GM19099 (cell line): Measurements from ENCODE around the gene HS3ST4.

Experiments used
- POLR2A ChIP-seq: IDR thresholded peaks from 3 replicates; pipeline ENCODE4 v1.6.1; 2011; ENCODE audit warnings: low read depth; ENCODE audit not compliant: insufficient read length; ENCODE audit errors: extremely low read depth

Gene HS3ST4

DNA sequence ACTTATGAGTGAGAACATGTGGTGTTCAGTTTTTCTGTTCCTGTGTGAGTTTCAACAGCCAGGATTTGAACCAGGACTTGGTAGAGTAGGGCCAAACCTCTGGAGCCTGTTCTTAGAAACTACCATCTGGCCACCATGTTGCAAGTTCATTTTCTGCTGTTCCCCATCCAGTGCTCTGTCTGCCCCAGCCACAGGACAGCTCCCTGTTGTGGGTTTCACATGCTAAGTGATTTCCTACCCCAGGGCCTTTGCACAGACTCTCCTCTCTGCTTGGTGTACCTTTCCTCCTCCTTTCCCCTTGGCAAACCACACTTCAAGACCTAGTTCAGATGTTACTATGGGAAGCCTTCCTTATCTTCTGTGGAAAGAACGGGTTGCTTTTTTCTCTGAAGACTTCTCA lies 79.5 kb downstream of the HS3ST4 start:
- TF ChIP-seq POLR2A: no peak

DNA sequence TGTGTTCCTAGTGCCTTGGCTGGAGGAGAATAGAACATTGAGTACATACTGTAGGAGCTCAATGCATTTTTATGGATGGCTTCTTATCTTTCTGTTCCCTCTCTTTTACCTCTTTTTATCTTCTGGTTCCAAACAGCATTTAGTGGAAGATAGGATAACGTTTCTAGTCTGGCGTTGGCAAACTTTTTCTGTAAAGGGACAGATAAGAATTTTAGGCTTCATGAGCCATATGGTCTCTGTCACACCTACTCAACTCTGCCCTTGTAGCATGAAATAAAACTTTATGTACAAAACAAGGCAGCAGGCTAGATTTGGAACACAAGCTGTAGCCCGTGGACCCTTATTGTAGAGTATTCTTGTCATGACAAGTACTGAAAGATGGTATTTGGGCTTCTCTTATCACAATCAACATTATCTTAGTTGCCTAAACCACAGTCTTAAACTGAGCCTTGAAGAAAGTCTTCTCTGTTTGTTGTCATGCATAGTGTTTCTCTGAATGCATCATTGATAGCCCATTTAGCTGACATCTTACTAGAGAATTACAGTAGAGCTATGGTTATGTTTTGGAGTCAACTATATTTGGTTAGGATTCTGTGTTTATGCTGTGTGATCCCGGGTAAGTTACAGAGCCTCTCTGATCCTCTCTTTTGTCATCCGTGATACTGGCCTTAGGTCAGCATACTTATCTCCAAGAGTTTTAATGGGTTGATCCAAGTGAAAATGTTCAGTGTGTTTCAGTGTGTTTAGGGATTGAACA lies 80.2 kb downstream of the HS3ST4 start:
- no peak for TF ChIP-seq POLR2A

GRCh38 chr16:25783226-25783625 lies 91.5 kb downstream of the HS3ST4 start:
- no peak for TF ChIP-seq POLR2A

GRCh38 chr16:25785361-25785760 lies 93.6 kb downstream of the HS3ST4 start:
- TF ChIP-seq POLR2A: no peak

- no peak for TF ChIP-seq POLR2A
These were observed 95.0 kb downstream of the HS3ST4 start for GRCh38 chr16:25786748-25787147.

DNA sequence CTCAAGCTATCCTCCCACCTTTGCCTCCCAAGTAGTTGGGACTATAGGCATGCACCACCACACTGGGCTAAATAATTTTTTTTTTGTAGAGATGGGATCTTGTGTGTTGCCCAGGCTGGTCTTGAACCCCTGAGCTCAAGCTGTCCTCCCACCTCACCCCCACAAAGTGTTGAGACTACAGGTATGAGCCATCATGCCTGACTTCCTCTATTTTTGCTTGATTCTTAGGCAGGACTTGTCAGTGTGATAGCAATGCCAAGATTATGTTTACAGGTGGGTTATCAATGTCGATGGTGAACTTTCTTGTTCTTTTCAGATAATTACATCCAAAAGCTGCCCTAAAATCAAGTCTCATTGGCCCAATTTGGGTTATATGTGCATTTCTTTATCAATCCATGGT lies 96.9 kb downstream of the HS3ST4 start:
- no peak for TF ChIP-seq POLR2A

DNA sequence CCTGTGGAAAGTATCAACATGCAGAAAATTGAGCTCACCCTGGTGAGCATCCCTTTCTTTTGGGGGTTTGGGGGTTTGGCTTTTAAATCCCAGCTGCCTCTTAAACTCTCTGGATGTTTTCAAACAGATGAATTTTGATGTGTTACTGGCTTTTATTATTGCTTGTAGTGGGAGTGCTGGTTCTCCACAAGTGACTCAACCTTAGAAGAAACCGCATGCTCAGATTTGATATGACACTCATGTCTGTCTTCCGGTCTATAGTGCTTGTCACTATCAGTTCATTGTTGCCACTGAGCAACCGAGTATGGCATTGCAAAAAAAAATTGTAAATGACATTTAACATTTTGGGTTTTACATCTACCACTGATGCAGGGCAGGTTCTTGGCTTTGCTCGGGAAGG lies 104.5 kb downstream of the HS3ST4 start:
- TF ChIP-seq POLR2A: no peak

DNA sequence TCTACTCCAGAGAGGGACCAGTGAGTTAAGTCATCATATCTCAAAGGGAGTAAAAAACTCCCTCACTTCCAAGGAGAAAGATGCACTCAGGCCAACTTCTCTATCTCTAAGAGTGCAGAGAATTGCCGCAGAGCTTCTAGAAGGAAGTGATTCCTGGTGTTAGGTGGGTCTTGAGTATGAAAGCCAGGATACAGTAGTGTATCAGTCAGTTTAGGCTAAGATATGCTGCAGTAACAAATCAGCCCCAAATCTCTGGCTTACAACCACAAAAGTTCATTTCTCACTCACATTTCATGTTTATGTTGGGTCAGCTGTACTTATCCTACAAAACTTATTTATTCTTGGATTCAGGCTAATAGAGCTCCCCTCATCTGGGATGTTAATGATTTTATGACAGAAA lies 106.3 kb downstream of the HS3ST4 start:
- no peak for TF ChIP-seq POLR2A

DNA sequence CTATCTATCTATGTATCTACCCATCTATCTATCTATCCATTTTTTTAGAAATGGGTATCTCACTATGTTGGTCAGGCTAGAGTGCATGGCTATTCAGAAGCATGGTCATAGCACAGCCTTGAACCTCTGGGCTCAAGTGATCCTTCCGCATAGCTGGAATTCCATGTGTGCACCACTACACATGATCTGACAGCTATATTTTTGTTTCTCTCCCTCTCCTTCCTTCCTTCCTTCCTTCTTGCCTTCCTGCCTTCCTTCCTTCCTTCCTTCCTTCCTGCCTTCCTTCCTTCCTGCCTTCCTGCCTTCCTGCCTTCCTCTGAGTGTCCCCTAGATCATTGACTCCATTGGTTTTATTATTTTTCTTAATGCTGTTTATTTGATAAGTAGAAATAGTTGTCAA lies 108.1 kb downstream of the HS3ST4 start:
- no peak for TF ChIP-seq POLR2A

DNA sequence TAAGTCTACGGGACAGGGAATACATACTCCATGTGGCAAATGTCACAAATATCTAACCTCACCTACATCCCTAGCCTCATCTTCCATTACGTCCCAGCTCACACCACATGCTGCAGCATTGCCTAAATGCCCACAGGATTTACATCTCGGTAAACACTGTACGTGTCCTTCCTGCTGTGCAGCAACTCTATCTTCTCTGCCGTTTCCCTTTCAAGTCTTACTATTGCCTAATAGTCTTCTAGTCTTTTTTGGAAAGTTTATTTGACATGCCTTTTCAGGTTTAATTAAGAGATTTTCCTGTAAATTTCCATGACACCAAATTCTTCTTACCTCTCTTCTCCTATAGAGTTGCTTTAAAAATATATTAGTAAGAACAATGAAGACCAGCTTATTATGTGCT lies 120.5 kb downstream of the HS3ST4 start:
- no peak for TF ChIP-seq POLR2A

GRCh38 chr16:25817295-25817694 lies 125.5 kb downstream of the HS3ST4 start:
- TF ChIP-seq POLR2A: no peak

GRCh38 chr16:25817876-25818275 lies 126.1 kb downstream of the HS3ST4 start:
- no peak for TF ChIP-seq POLR2A

DNA sequence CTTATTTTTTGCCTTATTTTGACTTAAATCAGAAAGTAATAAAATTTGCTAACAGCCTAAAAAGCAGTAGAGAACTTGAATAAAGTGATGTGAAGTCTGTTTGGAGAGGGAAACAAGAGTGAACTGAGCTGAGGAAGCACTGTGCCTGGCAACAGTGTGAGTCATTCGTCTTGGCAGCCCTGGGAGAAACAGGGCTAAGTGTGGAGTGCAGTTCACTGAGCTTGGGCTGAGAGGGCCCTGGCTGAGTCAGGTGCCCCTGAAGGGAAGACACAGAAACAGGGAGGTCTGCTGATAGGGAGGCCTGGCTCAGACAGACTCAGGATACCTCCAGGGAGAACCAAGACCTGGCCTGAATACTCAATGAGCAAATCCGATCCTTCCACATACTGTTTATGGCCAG lies 132.1 kb downstream of the HS3ST4 start:
- no peak for TF ChIP-seq POLR2A

DNA sequence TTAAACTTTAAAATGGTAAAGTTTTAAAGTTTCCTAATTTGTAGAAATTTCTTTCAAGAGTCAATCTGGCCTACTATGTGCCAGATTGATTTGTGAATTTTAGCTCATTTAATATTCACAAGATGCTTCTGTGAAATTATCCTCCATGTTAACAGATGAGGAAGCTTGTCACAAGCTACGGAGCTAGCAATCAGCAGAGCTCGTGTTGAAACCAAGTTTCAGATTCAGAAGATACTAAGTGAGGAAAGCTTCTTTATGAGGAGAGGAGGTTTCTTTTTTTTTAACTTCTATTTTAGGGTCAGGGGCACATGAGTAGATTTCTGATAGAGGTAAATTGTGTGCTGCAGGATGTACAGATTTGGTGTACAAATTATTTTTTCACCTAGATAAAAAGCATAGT lies 135.9 kb downstream of the HS3ST4 start:
- TF ChIP-seq POLR2A: no peak

- TF ChIP-seq POLR2A: no peak
These were observed 136.8 kb downstream of the HS3ST4 start for GRCh38 chr16:25828510-25828909.

- no peak for TF ChIP-seq POLR2A
These were observed 140.5 kb downstream of the HS3ST4 start for GRCh38 chr16:25832291-25832690.

DNA sequence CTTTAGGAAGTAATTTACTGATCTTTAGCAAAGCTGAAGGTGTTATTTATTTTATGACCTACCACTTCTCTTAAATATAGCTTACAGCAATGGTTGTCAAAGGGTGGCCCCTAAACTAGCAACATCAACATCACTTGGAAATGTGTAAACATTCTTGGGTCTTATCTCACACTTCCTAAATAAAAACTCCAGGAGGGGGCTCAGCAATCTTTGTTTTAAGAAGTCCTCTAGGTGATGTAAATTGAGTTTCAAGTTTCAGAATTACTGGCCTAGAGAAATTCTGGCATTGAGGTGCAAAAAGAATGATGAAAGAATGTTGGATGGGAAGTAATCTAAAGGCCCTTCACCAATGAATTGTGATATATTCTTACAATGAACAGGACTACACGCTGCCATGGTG lies 142.3 kb downstream of the HS3ST4 start:
- no peak for TF ChIP-seq POLR2A
